OCI-LY1 (cell line): ENCODE measurements around the gene FSTL5.
"Not testable (repeated sequence)": the region's sequence is repeated elsewhere in the genome, so short reads cannot be mapped to it uniquely, and the experiment has no call there.

Source experiments
- H2AFZ ChIP-seq: fragments of 200-600 bp; sonication (generic), shearing (Covaris generic); 2 replicates; pipeline ENCODE4 v1.6.0; 2014; ENCODE audit warnings: antibody characterized with exemption, mild to moderate bottlenecking, low read length
- H3F3A ChIP-seq: fragments of 200-600 bp; sonication (generic), shearing (Covaris generic); 2 replicates; pipeline ENCODE4 v1.6.0; 2014; ENCODE audit warnings: mild to moderate bottlenecking, antibody characterized with exemption, low read length, moderate library complexity; ENCODE audit not compliant: insufficient read depth
- H3K27ac ChIP-seq: fragments of 200-600 bp; sonication (generic); 2 replicates; pipeline ENCODE4 v1.5.1; 2014; ENCODE audit warnings: low read length, mixed run types, mild to moderate bottlenecking, low read depth; ENCODE audit not compliant: poor library complexity, severe bottlenecking
- H3K27me3 ChIP-seq: fragments of 200-600 bp; sonication (generic); 2 replicates; pipeline ENCODE4 v1.6.0; 2014; ENCODE audit warnings: antibody characterized with exemption, mild to moderate bottlenecking, low read length, moderate library complexity; ENCODE audit not compliant: insufficient read depth
- H3K36me3 ChIP-seq: fragments of 200-600 bp; sonication (generic); 2 replicates; pipeline ENCODE4 v1.6.1; 2014; ENCODE audit warnings: mild to moderate bottlenecking, antibody characterized with exemption, low read length, moderate library complexity, mixed read lengths; ENCODE audit not compliant: insufficient read depth
- H3K4me1 ChIP-seq: fragments of 200-600 bp; sonication (generic); 2 replicates; pipeline ENCODE4 v1.5.1; 2014; ENCODE audit warnings: mild to moderate bottlenecking, low read length, moderate library complexity; ENCODE audit not compliant: insufficient read depth, severe bottlenecking
- H3K4me2 ChIP-seq: fragments of 200-600 bp; sonication (generic), shearing (Covaris generic); 2 replicates; pipeline ENCODE4 v1.6.1; 2014; ENCODE audit warnings: low read length
- H3K4me3 ChIP-seq: fragments of 200-600 bp; sonication (generic); 2 replicates; pipeline ENCODE4 v1.5.1; 2014; ENCODE audit warnings: low read length, low read depth, mild to moderate bottlenecking, mixed read lengths; ENCODE audit not compliant: poor library complexity, severe bottlenecking
- H3K79me2 ChIP-seq: fragments of 200-600 bp; shearing (Covaris generic); 2 replicates; pipeline ENCODE4 v1.6.1; 2016; ENCODE audit warnings: mixed run types, low read length, mixed read lengths; ENCODE audit not compliant: insufficient read depth
- H3K9ac ChIP-seq: fragments of 200-600 bp; sonication (generic), shearing (Covaris generic); 2 replicates; pipeline ENCODE4 v1.6.1; 2014; ENCODE audit warnings: mild to moderate bottlenecking, low read length, mixed read lengths
- H3K9me2 ChIP-seq: fragments of 200-600 bp; sonication (generic), shearing (Covaris generic); 2 replicates; pipeline ENCODE4 v1.6.1; 2014; ENCODE audit warnings: low read depth, mild to moderate bottlenecking, low read length, mixed read lengths
- H3K9me3 ChIP-seq: fragments of 200-600 bp; shearing (Covaris generic); 2 replicates; pipeline ENCODE4 v1.6.1; 2014; ENCODE audit warnings: low read length, mixed read lengths
- H4K20me1 ChIP-seq: fragments of 200-600 bp; sonication (generic), shearing (Covaris generic); 2 replicates; pipeline ENCODE4 v1.6.0; 2016; ENCODE audit warnings: mild to moderate bottlenecking, low read length; ENCODE audit not compliant: insufficient read depth
- CTCF ChIP-seq: fragments of 200-600 bp; sonication (generic), shearing (Covaris generic); IDR thresholded peaks from 2 replicates; pipeline ENCODE4 v1.5.1; 2017; ENCODE audit warnings: mild to moderate bottlenecking, antibody characterized with exemption, low read length, moderate library complexity, mixed read lengths
- EZH2 ChIP-seq: fragments of 200-600 bp; sonication (generic), shearing (Covaris generic); IDR thresholded peaks from 2 replicates; pipeline ENCODE4 v1.8.0; 2017; ENCODE audit warnings: borderline replicate concordance, mixed run types, mild to moderate bottlenecking, antibody characterized with exemption, low read length, moderate library complexity, mixed read lengths

The FSTL5 gene

GRCh38 chr4:162111078-162111477, 52.7 kb downstream of the FSTL5 start:
- no peaks in the 10 kb centered on the region for H3K36me3 ChIP-seq
- no peaks in the 10 kb centered on the region for H3F3A ChIP-seq
- TF ChIP-seq EZH2 = no peak
- no peak for TF ChIP-seq CTCF
- no peak overlapping the region for H3K4me3 ChIP-seq
- H3K9ac ChIP-seq = no peak overlapping the region
- H4K20me1 ChIP-seq = no peaks in the 10 kb centered on the region
- H3K79me2 ChIP-seq = no peaks in the 10 kb centered on the region
- H3K4me2 ChIP-seq = no peak overlapping the region
- H3K9me3 ChIP-seq = no peaks in the 10 kb centered on the region
- no peaks in the 10 kb centered on the region for H3K9me2 ChIP-seq
- H3K27ac ChIP-seq = no peak overlapping the region
- H3K4me1 ChIP-seq = no peaks in the 10 kb centered on the region
- no peaks in the 10 kb centered on the region for H3K27me3 ChIP-seq
- H2AFZ ChIP-seq = no peak overlapping the region

GRCh38 chr4:162104459-162105124, 59.2 kb downstream of the FSTL5 start:
- Histone ChIP-seq H3K9me3 (no peaks in the 10 kb centered on the region), H4K20me1 (no peaks in the 10 kb centered on the region), H3F3A (no peaks in the 10 kb centered on the region), H3K4me1 (no peaks in the 10 kb centered on the region), H3K36me3 (no peaks in the 10 kb centered on the region), H3K9me2 (no peaks in the 10 kb centered on the region), H3K27me3 (no peaks in the 10 kb centered on the region), H3K4me2 (no peak overlapping the region), H3K9ac (no peak overlapping the region), H3K79me2 (no peaks in the 10 kb centered on the region), H2AFZ (no peak overlapping the region), H3K4me3 (no peak overlapping the region), H3K27ac (no peak overlapping the region)
- TF ChIP-seq EZH2 (no peak), CTCF (no peak)

GRCh38 chr4:162103908-162104307, 59.9 kb downstream of the FSTL5 start:
- H3K9me2 ChIP-seq, H4K20me1 ChIP-seq, H3K9ac ChIP-seq, H3K36me3 ChIP-seq, H3F3A ChIP-seq, H3K4me1 ChIP-seq, H3K9me3 ChIP-seq, H3K4me3 ChIP-seq, H3K4me2 ChIP-seq, H3K27ac ChIP-seq, H3K79me2 ChIP-seq, H2AFZ ChIP-seq, H3K27me3 ChIP-seq: not testable (repeated sequence)

GRCh38 chr4:162102713-162103112, 61.1 kb downstream of the FSTL5 start:
- H4K20me1 ChIP-seq = no peaks in the 10 kb centered on the region
- H3K27ac ChIP-seq = no peak overlapping the region
- no peak overlapping the region for H3K9ac ChIP-seq
- H3K4me2 ChIP-seq = no peak overlapping the region
- H3F3A ChIP-seq = no peaks in the 10 kb centered on the region
- H3K79me2 ChIP-seq = no peaks in the 10 kb centered on the region
- TF ChIP-seq CTCF (no peak), EZH2 (no peak)
- H3K4me1 ChIP-seq = no peaks in the 10 kb centered on the region
- no peaks in the 10 kb centered on the region for H3K9me3 ChIP-seq
- H2AFZ ChIP-seq = no peak overlapping the region
- no peaks in the 10 kb centered on the region for H3K27me3 ChIP-seq
- no peaks in the 10 kb centered on the region for H3K9me2 ChIP-seq
- no peaks in the 10 kb centered on the region for H3K36me3 ChIP-seq
- no peak overlapping the region for H3K4me3 ChIP-seq
